IPS-18c (cell line): Measurements from ENCODE around the gene EVL.
A peak's percentile ranks its signal among the peaks of the same experiment; 100 is the strongest.
"Not testable (repeated sequence)": the region's sequence is repeated elsewhere in the genome, so short reads cannot be mapped to it uniquely, and the experiment has no call there.

ENCODE experiments used
- H3K4me3 ChIP-seq: 2 replicates; pipeline ENCODE4 v1.7.0; 2013; ENCODE audit warnings: low read depth, mild to moderate bottlenecking, low read length, moderate library complexity; ENCODE audit not compliant: insufficient read depth
- H3K9me3 ChIP-seq: one replicate; pipeline ENCODE4 v1.6.1; 2013; ENCODE audit warnings: mild to moderate bottlenecking, low read length, moderate library complexity; ENCODE audit not compliant: control insufficient read depth, insufficient read depth

Gene EVL

DNA sequence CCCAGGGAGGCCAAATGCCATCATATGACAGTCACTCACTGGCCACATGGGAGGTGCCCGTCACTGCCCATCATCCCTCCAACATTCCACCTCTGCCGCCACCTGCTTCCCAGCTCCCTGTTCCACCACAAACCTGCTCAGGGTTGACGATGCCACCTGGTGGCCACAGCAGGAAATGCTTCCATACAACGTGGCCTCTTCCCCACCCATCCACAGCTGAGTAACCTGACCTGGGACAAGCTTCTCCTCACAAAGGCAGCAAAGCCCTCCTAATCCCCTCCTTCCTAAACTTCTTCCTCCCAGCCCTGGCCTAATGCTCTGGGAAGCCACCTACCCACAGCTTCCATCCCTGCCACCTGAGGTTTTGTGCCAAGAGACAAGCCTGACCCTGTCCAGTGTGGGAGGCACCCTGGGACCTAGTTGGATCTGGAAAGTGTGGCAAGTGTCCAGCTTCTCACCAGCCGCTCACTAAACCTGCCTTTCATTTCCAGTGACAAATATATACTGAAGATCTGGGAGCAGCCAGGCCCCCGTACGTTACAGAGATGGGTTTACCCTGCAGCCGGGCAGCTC is 89.9 kb downstream of the EVL start:
- no peaks in the 10 kb centered on the region for H3K9me3 ChIP-seq

DNA sequence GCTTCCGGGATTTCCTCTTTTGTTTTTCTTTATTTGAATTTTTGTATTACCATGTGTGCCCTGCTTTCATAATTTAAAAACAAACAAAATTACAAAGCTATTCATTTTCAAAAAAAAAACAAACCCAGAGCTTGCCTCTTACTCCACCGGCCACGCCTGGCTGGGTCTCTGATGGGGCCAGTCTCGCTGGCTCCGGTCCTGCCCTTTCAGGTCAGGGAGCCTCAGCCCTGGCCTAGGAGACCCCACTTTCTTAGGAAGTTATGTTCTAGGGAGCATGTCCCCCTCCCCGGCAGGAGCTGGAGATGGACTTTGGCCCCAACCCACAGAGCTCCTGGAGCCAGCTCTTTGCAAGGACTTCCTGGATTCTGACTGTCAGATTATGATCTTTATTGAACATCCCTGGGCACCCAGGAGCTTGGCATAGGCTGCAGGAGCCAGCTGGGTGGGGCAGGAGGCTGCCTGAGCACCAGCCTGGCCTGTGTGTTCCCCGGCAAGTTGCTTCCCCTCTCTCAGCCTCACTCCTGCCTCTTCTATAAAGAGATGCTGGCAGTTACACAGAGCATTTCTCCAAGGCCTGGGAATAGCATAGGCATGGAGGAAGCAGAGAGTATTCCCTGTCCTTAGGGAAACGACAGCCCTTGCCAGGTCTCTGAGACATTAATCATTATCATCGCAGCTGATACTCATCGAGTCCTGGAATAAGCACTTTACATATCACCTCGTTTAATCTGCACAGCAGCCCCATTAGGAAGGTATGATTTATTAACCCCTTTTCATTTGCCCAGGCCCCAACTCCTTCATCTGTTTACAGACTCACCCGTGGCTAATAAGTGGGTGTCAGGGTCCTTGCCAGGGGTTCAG is 90.8 kb downstream of the EVL start:
- no peak overlapping the region for H3K4me3 ChIP-seq
- H3K9me3 ChIP-seq, result no peaks in the 10 kb centered on the region

More for the DNA sequence above, 89.9 kb downstream of the EVL start:
- no peak overlapping the region for H3K4me3 ChIP-seq

DNA sequence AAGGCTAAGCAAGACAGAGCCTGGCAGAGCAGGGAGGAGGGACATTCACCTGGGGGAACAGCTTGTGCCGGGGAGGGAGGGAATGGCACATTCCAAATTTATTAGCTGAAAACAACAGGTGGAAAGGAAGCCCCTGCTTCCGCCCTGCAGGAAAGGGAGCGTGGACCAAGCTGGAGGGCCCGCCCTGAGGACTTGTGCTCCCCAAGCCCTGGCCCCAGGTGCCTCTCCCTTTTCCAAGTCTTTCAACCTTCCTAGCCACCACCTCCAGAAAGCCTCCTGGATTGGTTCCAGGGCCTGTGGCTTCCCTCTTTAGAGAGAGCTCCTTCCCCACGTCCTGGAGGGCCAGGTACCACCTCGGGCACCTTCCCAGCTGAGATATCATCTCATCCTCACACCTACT is 91.6 kb downstream of the EVL start:
- H3K9me3 ChIP-seq, result no peaks in the 10 kb centered on the region

DNA sequence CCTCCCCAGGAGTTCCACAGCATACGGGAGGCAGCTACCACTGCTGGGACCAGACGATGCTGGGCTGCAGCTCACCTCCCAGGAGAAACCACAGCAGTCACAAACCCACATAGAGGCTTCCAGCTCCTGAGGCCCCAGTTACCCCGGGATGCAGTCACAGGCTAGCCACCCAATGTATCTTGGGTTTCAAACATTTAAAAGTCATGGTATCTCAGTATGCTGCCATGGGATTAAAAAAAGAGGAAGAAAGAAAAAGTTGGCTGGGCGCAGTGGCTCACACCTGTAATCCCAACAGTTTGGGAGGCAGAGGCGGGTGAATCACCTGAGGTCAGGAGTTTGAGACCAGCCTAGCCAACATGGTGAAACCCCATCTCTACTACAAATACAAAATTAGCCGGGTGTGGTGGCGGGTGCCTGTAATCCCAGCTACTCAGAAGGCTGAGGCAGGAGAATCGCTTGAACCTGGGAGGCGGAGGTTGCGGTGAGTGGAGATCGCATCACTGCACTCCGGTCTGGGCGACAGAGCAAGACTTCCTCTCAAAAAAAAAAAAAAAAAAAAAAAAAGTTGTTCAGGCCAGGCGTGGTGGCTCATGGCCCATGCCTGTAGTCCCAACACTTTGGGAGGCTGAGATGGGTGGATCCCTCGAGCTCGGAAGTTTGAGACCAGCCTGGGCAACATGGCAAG is 92.5 kb downstream of the EVL start:
- not testable (repeated sequence) for H3K4me3 ChIP-seq, H3K9me3 ChIP-seq

More for the DNA sequence above, 91.6 kb downstream of the EVL start:
- no peak overlapping the region for H3K4me3 ChIP-seq

DNA sequence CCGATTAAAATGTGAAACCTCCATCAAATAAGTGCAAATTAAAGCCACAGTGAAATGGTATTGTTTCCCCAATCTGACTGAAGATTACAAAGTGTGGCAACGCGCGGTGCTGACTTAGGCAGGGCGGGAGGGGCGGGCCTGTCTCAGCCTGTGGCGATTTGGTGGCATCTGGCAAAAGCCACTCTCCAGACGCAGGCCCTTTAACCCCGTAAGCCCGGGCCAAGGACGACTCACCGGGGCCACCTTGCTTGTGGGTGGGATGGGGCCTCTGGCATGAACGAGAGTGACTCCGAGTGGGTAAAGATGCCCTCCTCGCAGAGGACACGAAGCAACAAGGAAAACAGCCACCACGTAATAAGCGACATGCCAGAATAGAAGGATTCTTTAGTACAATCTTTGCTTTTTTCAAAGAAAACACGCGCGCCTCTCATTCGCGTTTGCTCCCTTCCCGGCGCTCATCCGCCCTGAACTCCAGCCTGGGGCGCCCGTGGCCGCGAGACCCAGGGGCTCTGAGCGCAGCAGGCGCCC is 93.4 kb downstream of the EVL start:
- H3K4me3 ChIP-seq, result peak overlapping the region; percentile 53
- H3K9me3 ChIP-seq, result no peaks in the 10 kb centered on the region

DNA sequence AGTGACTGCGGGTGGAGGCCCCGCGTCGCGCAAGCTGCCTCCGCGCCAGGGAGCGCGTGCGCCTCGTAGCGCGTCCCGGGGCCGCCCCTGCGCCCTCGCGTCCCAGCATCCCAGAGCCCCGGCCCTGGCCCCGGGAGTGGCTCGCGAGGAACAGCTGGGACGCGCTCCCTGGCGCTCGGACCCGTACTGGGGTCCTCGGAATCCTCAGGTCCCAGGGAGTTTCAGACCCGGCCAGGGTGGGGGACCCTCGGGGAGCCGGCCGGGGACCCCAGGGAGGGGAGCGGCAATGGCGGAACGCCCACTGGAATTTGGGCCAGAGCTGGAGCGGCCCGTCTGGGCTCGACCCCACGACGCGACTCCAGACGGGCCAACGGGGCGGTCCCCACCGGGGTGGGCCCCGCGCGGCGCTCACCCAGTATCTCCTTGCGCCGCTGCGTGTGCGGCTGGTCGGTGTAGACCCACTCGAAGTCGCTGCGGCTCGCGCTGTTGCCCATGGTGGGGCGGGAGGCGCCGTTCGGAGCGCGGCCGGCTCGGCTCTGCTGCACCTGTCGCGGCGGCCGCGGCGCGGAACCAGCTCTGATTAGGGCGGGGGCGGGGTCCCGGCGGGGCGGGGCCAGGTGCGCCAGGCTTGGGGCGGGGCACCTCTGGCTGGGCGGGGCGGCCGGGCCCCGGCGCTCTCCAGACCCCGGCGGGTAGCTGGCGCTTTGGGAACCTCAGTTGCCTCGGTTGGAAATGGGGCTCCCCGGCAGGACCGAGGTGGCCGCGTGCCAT is 94.1 kb downstream of the EVL start, which contains the start of gene DEGS2:
TSS of gene DEGS2 (minus strand) at position 552 of the 771 bp plus-strand sequence. CDS start at position 494, 58 bp downstream.
- Histone ChIP-seq H3K4me3 (peak within 1 kb of the TSS; percentile 63), H3K9me3 (no peaks in the 10 kb centered on the region)

DNA sequence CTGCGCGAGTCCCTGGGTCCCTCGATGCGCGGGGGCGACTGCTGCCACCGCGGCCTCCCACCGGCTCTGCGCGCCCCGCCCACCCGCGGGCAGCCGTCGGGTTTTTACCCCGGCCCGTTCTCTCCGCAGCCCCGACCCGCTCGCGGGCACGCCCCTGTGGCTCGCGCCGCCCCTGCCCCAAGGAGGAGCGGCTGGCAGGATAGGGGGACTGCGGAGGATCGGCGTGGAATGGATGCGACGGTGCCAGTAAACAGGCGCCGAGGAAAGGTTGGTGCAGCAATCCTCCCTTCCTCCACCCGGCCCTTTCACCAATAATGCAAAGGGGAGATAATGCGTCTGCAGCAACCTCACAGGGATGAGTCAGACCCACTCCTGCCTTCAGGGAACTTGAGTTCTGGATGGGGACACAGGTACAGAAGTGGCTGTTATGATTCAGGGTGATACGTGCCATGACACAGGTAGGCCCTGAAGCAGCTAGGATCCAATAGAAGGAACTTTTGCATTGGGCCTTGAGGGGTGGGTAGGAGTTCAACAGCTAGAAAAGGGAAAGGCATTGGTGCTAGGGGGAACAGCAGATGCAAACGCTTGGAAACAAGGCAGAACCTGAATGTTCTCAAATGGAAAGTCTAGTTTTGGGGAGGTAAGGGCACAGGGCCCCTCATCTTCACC is 94.8 kb downstream of the EVL start:
- H3K4me3 ChIP-seq, result peak overlapping the region; percentile 63
- no peaks in the 10 kb centered on the region for H3K9me3 ChIP-seq

DNA sequence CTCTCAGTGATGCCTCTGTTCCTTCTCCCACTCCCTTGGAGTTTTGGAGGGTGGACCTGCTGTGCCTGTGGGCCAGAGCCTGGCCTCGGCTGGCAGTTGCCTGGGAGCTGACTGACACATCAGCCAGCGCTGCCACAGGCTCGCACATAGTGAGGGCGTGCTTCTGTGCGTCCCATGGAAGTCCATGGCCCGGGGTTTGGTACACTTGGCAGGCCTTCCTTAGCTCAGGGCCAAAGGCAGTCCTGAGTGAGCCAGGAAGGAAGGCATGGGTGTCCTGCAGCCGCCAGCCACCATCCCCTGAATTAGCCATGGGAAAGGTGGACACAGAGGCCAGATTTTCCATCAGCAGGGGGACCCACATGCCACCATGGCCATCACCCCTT is 95.3 kb downstream of the EVL start:
- Histone ChIP-seq H3K4me3 (no peak overlapping the region), H3K9me3 (no peaks in the 10 kb centered on the region)

DNA sequence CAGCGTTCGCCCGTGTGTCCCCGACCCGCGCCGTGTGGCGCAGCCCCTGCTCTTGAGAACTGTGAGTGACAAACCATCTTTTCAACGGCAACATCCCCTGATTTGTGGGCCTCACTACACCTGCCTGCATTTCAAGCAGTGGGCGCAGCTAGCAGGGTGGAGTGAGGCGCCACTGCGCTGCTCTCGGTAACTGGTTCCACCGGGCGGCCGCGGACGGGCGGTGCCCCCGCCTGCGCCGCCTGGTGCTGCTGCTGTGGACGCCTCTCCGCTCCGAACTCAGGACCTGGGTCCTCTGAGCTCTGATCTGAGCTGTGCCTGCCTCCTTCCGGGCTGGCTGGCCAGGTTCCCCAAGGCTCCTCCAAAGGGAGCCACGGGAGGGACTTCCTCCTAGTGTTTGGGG is 100.2 kb downstream of the EVL start:
- Histone ChIP-seq H3K9me3 (no peaks in the 10 kb centered on the region), H3K4me3 (peak overlapping the region; percentile 9; the same call in 1 of the 2 replicates)

DNA sequence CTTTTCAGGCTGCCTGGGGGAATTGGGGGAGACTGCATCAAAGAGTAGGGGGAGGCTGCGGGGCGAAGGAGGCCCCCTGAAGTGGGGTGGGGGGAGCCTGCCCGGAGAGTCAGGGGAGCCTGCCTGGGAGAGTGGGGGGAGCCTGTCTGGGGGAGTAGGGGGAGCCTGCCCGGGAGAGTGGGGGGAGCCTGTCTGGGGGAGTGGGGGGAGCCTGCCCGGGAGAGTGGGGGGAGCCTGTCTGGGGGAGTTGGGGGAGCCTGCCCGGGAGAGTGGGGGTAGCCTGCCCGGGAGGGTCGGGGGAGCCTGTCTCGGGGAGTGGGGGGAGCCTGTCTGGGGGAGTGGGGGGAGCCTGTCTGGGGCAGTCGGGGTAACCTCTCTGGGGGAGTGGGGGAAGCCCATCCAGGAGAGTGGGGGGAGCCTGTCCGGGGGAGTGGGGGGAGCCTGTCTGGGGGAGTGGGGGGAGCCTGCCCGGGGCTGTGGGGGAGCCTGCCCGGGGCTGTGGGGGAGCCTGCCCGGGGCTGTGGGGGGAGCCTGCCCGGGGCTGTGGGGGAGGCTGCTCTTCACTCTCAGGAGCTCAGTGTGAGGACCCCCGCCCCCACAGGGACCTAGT is 100.7 kb downstream of the EVL start:
- peak overlapping the region; percentile 9; the same call in 1 of the 2 replicates for H3K4me3 ChIP-seq
- H3K9me3 ChIP-seq, result no peaks in the 10 kb centered on the region

DNA sequence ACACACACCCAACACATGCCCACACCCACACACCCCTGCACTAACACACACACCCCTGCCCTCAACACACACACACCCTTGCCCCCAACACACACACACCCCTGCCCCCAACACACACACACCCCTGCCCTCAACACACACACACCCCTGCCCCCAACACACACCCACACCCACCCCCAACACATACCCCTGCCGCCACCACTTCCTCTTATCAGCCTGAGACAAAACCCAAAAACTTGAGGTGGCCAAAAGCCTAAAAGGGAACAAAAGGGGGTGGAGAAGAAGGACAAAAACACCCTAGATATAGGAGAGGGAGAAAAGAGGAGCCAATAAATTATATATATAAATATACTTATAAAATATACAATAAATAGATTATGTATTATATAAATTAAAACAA is 103.3 kb downstream of the EVL start:
- peaks cover 2% of the 10 kb centered on the region for H3K9me3 ChIP-seq
- no peak overlapping the region for H3K4me3 ChIP-seq

DNA sequence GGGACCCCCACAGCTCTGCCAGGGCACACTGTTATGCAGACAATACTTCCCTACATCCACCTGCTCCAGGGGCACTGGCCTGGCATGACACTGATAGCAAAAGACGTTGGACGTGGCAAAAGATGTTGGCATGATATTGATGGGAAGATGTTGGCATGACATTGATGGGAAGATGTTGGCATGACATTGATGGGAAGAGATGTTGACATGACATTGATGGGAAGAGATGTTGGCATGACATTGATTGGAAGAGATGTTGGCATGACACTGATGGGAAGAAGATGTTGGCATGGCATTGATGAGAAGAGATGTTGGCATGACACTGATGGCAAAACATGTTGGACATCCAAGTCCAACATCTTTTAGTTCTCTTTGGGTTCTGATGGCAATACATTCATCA is 105.7 kb downstream of the EVL start:
- Histone ChIP-seq H3K9me3 (peaks cover 2% of the 10 kb centered on the region), H3K4me3 (no peak overlapping the region)

DNA sequence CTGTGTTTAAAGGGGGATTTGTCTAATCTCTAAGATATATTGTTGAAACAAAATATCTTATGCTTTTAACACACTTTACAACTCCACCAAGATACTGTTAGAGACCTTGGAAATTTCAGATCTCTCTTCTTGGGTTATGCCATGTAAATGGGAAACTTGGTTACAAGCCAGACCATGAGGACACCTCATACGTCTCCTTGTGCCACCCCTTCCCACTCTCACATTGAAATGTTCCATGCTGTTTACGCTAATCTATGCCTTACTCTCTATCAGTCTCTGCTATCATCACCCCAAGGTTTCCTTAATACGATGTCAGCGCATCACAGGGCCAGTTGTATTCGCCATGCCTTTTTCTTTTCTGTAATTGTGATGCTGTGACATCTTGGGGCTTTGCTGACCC is 107.6 kb downstream of the EVL start:
- Histone ChIP-seq H3K4me3 (no peak overlapping the region), H3K9me3 (peaks cover 2% of the 10 kb centered on the region)

DNA sequence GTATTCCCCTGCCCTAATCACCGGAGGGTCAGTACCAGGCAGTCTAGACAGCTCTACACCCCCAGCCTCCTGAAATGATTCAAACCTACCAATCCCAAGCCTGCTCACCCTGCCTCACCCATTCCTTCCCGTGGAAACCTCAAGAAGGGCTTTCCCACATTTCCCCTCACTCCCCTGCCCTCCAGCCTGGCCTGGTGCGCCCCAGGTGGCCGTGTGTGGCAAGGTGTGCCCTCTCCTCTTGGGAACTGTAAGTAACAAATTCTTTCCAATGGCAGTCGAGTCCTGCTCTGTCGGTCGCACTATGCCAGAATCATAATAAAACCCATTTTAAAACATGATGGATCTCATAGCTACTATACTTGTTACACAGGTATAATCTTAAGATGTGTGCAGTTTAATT is 108.1 kb downstream of the EVL start:
- no peak overlapping the region for H3K4me3 ChIP-seq

DNA sequence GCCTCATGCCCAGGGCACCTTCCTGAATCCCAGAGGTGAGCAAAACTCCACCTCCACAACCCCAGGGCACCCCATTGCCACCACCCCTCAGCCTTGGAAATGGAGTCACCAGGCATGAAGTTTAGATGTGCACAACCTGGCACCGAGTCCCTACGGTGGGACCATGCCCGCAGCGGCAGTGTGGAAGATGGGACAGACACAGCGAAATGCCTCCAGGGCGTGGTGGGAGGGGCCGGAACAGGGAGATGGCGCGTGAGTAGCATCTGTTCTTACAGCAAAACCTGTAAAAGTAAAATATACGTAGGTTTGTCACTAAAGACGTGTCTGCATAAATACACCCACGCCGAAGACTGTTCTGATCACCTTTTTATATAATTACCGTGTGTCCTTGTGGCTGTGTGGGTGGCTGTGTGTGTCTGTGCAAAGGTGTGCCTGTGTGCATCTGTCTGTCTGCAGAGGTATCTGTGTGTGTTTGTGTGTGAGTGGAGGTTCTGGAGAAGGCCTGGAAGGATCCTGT is 111.6 kb downstream of the EVL start:
- H3K4me3 ChIP-seq, result no peak overlapping the region
- H3K9me3 ChIP-seq, result no peaks in the 10 kb centered on the region

More for the DNA sequence above, 108.1 kb downstream of the EVL start:
- peaks cover 2% of the 10 kb centered on the region for H3K9me3 ChIP-seq

DNA sequence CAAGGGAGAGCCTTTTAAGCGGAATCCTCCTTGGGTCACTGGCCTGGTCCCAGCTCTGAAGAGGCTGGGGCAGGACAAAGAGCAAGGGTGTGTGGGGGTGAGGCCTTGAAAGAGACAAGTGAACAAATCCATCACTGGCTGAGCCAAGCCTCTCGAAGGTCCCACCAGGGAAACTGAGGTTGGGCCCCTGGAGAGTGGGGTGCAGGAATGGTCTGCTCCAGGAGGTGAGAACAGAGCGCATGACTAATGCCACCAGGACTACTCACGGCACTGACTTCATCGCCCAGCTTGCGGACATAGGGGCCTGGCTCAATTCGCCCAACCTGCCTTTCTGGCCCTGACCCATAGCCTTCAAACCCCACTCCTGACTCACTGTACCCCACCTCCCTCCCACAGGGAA is 113.5 kb downstream of the EVL start:
- Histone ChIP-seq H3K9me3 (no peaks in the 10 kb centered on the region), H3K4me3 (no peak overlapping the region)
